Duodenal mucosa (tissue), 2 donors: ENCODE data around the gene ALK.

Experiments
- H3K27ac ChIP-seq: one replicate; pipeline ENCODE4 v1.7.0; 2013; ENCODE audit warnings: low read depth, low read length
- H3K27me3 ChIP-seq, 2 donors: one replicate each; pipeline ENCODE4 v1.7.0; 2013; ENCODE audit warnings: low read length in 2 of 2, control low read depth in 1 of 2; ENCODE audit not compliant: insufficient read depth in 2 of 2, control insufficient read depth in 1 of 2
- H3K36me3 ChIP-seq, 2 donors: one replicate each; pipeline ENCODE4 v1.7.0; 2013; ENCODE audit warnings: low read length in 2 of 2, control low read depth in 1 of 2; ENCODE audit not compliant: insufficient read depth in 2 of 2, control insufficient read depth in 1 of 2
- H3K4me1 ChIP-seq, 2 donors: one replicate each; pipeline ENCODE4 v1.7.0; 2013; ENCODE audit warnings: low read length in 2 of 2, control low read depth in 1 of 2; ENCODE audit not compliant: insufficient read depth in 2 of 2, control insufficient read depth in 1 of 2
- H3K4me3 ChIP-seq, 2 donors: one replicate each; pipeline ENCODE4 v1.7.0; 2013; ENCODE audit warnings: low read length in 2 of 2, low read depth in 1 of 2
- H3K9ac ChIP-seq, 2 donors: one replicate each; pipeline ENCODE4 v1.7.0; 2013; ENCODE audit warnings: low read length in 2 of 2, low read depth in 1 of 2
- H3K9me3 ChIP-seq, 2 donors: one replicate each; pipeline ENCODE4 v1.7.0; 2013; ENCODE audit warnings: low read length in 2 of 2, control low read depth in 1 of 2; ENCODE audit not compliant: control insufficient read depth in 1 of 2

Gene ALK

GRCh38 chr2:29295845-29296244 lies 625.5 kb downstream of the ALK start:
- Histone ChIP-seq H3K9me3 (no peaks in the 10 kb centered on the region), H3K27me3 (peaks cover 0 to 5% of the 10 kb centered on the region in 2 donors), H3K9ac (no peak overlapping the region), H3K27ac (no peak overlapping the region), H3K36me3 (no peaks in the 10 kb centered on the region), H3K4me1 (no peaks in the 10 kb centered on the region), H3K4me3 (no peak overlapping the region)

GRCh38 chr2:29293830-29294438 lies 627.5 kb downstream of the ALK start:
- no peaks in the 10 kb centered on the region for H3K9me3 ChIP-seq
- H3K9ac ChIP-seq = no peak overlapping the region
- peaks cover 0 to 5% of the 10 kb centered on the region in 2 donors for H3K27me3 ChIP-seq
- H3K27ac ChIP-seq = no peak overlapping the region
- H3K4me1 ChIP-seq = no peaks in the 10 kb centered on the region
- H3K36me3 ChIP-seq = no peaks in the 10 kb centered on the region
- H3K4me3 ChIP-seq = no peak overlapping the region

GRCh38 chr2:29290293-29291047 lies 630.9 kb downstream of the ALK start:
- H3K36me3 ChIP-seq = no peaks in the 10 kb centered on the region
- no peaks in the 10 kb centered on the region for H3K9me3 ChIP-seq
- H3K4me3 ChIP-seq = no peak overlapping the region
- H3K9ac ChIP-seq = no peak overlapping the region
- H3K27ac ChIP-seq = no peak overlapping the region
- no peaks in the 10 kb centered on the region for H3K4me1 ChIP-seq
- H3K27me3 ChIP-seq = peaks cover 0 to 4% of the 10 kb centered on the region in 2 donors

GRCh38 chr2:29284671-29285070 lies 636.7 kb downstream of the ALK start:
- H3K9ac ChIP-seq = no peak overlapping the region
- H3K9me3 ChIP-seq = no peaks in the 10 kb centered on the region
- no peak overlapping the region for H3K4me3 ChIP-seq
- no peaks in the 10 kb centered on the region for H3K4me1 ChIP-seq
- H3K27me3 ChIP-seq = no peaks in the 10 kb centered on the region
- H3K36me3 ChIP-seq = no peaks in the 10 kb centered on the region
- no peak overlapping the region for H3K27ac ChIP-seq

GRCh38 chr2:29281916-29282247 lies 639.5 kb downstream of the ALK start:
- H3K9ac ChIP-seq = no peak overlapping the region
- H3K27me3 ChIP-seq = no peaks in the 10 kb centered on the region
- H3K27ac ChIP-seq = no peak overlapping the region
- no peaks in the 10 kb centered on the region for H3K9me3 ChIP-seq
- no peak overlapping the region for H3K4me3 ChIP-seq
- no peaks in the 10 kb centered on the region for H3K4me1 ChIP-seq
- H3K36me3 ChIP-seq = no peaks in the 10 kb centered on the region

- H3K4me1 ChIP-seq = no peaks in the 10 kb centered on the region
- no peaks in the 10 kb centered on the region for H3K9me3 ChIP-seq
- H3K27ac ChIP-seq = no peak overlapping the region
- no peaks in the 10 kb centered on the region for H3K27me3 ChIP-seq
- no peak overlapping the region for H3K9ac ChIP-seq
- H3K4me3 ChIP-seq = no peak overlapping the region
- H3K36me3 ChIP-seq = no peaks in the 10 kb centered on the region
Observed at GRCh38 chr2:29281086-29281915, 640.1 kb downstream of the ALK start.

GRCh38 chr2:29278966-29279365 lies 642.4 kb downstream of the ALK start:
- no peak overlapping the region for H3K4me3 ChIP-seq
- no peaks in the 10 kb centered on the region for H3K9me3 ChIP-seq
- H3K36me3 ChIP-seq = no peaks in the 10 kb centered on the region
- no peak overlapping the region for H3K27ac ChIP-seq
- no peaks in the 10 kb centered on the region for H3K4me1 ChIP-seq
- H3K9ac ChIP-seq = no peak overlapping the region
- H3K27me3 ChIP-seq = no peaks in the 10 kb centered on the region

GRCh38 chr2:29276151-29276550 lies 645.2 kb downstream of the ALK start:
- Histone ChIP-seq H3K9ac (no peak overlapping the region), H3K36me3 (no peaks in the 10 kb centered on the region), H3K4me3 (no peak overlapping the region), H3K27me3 (no peaks in the 10 kb centered on the region), H3K27ac (no peak overlapping the region), H3K9me3 (no peaks in the 10 kb centered on the region), H3K4me1 (peaks cover 0 to 4% of the 10 kb centered on the region in 2 donors)

- Histone ChIP-seq H3K27me3 (no peaks in the 10 kb centered on the region), H3K9me3 (no peaks in the 10 kb centered on the region), H3K9ac (no peak overlapping the region), H3K4me1 (peaks cover 0 to 4% of the 10 kb centered on the region in 2 donors), H3K27ac (no peak overlapping the region), H3K36me3 (no peaks in the 10 kb centered on the region), H3K4me3 (no peak overlapping the region)
Observed at GRCh38 chr2:29275186-29275585, 646.2 kb downstream of the ALK start.
